GM20431 (cell line): ENCODE data around the gene SDF2L1.
"Not testable (repeated sequence)": the region's sequence is repeated elsewhere in the genome, so short reads cannot be mapped to it uniquely, and the experiment has no call there.

ENCODE experiments used
- in situ Hi-C: fragments of 300-500 bp; cut with MseI, MboI; formaldehyde crosslinking; loops from one replicate; pipeline ENCODE4 v1.15.0; 2020; ENCODE audit warnings: low sequenced_read_pairs; ENCODE audit not compliant: unreplicated experiment

The SDF2L1 gene

GRCh38 chr22:21684492-21685163 lies 42.5 kb downstream of the SDF2L1 start:
- in situ Hi-C loops, result no loop called here

- in situ Hi-C loops, result no loop called here
Observed at GRCh38 chr22:21685164-21685513, 43.0 kb downstream of the SDF2L1 start.

GRCh38 chr22:21686193-21686608 lies 44.1 kb downstream of the SDF2L1 start:
- in situ Hi-C loops, result no loop called here

GRCh38 chr22:21686634-21687393 lies 44.7 kb downstream of the SDF2L1 start:
- in situ Hi-C loops, result no loop called here

- in situ Hi-C loops, result no loop called here
Observed at GRCh38 chr22:21687685-21688259, 45.7 kb downstream of the SDF2L1 start.

- in situ Hi-C loops, result no loop called here
Observed at GRCh38 chr22:21688341-21688705, 46.2 kb downstream of the SDF2L1 start.

- in situ Hi-C loops, result no loop called here
Observed at GRCh38 chr22:21688706-21689381, 46.7 kb downstream of the SDF2L1 start.

GRCh38 chr22:21690401-21690801 lies 48.3 kb downstream of the SDF2L1 start:
- in situ Hi-C loops, result no loop called here

GRCh38 chr22:21691816-21692215 lies 49.7 kb downstream of the SDF2L1 start:
- in situ Hi-C loops, result no loop called here

- in situ Hi-C loops, result not testable (repeated sequence)
Observed at GRCh38 chr22:21692856-21693255, 50.8 kb downstream of the SDF2L1 start.

- in situ Hi-C loops, result no loop called here
Observed at GRCh38 chr22:21693333-21693998, 51.4 kb downstream of the SDF2L1 start.
